Measurements from ENCODE around the gene DEDD. TPM values are rescaled to one million over a fixed set of nuclear protein-coding genes. Genes with fewer than 3 reads are reported as not detected.
A peak's percentile ranks its signal among the peaks of the same experiment; 100 is the strongest.
"Not testable (repeated sequence)": the region's sequence is repeated elsewhere in the genome, so short reads cannot be mapped to it uniquely, and the experiment has no call there.

DEDD gene
- total and polyA plus RNA-seq, 7 experiments from 2014 or later, result 34.0 to 48.7 (median 36.0) TPM

- Histone ChIP-seq H3K27me3 (ENCODE audit: control insufficient read depth in 2 of 2, insufficient read depth in 2 of 2, low read length in 2 of 2) (no peaks in the 10 kb centered on the region), H3K4me3 (ENCODE audit: low read length) (no peak overlapping the region), H3K36me3 (ENCODE audit: control insufficient read depth in 2 of 3, insufficient read depth in 3 of 3, low read length in 3 of 3) (peaks cover 4 to 66% (median 16%) of the 10 kb centered on the region in 3 experiments), H3K9me3 (ENCODE audit: control insufficient read depth in 2 of 3, low read length in 3 of 3) (no peaks in the 10 kb centered on the region), H3K4me1 (ENCODE audit: control insufficient read depth in 2 of 2, insufficient read depth in 2 of 2, low read length in 2 of 2) (peaks cover 22 to 28% of the 10 kb centered on the region in 2 donors), H3K27ac (ENCODE audit: low read depth, low read length) (no peak overlapping the region)
- intact Hi-C loops (cut with micrococcal nuclease), result no loop called here
- ATAC-seq (no peak), DNase-seq (no peak)
- no peaks in the 10 kb centered on the region for H3K27me3 Mint-ChIP-seq
- POLR2A ChIA-PET, result interaction anchor here (0.6 to 1.9 kb wide), 3 partner anchors 11 to 186 kb away, joined by 3 to 6 read pairs (median 5); partner anchors contain the start of gene DEDD
- H3K36me3 Mint-ChIP-seq, result peaks cover 15 to 36% (median 25%) of the 10 kb centered on the region in 5 donors
- CTCF ChIA-PET, result interaction anchor here (0.6 to 1.2 kb wide), 2 partner anchors 11 to 16 kb away, joined by 3 to 4 read pairs; partner anchors contain the start of gene DEDD
- no peak overlapping the region for H3K4me3 Mint-ChIP-seq
- peaks cover 25 to 56% (median 50%) of the 10 kb centered on the region in 7 donors for H3K4me1 Mint-ChIP-seq
- H3K27ac Mint-ChIP-seq, result peak overlapping the region in 2 of 9 donors; percentile 19 to 21
- no peaks in the 10 kb centered on the region for H3K9me3 Mint-ChIP-seq
Observed at GRCh38 chr1:161121834-161122233, 10.6 kb downstream of the DEDD start.

- H3K4me1 Mint-ChIP-seq, result peaks cover 27 to 58% (median 51%) of the 10 kb centered on the region in 7 donors
Observed at GRCh38 chr1:161121042-161121650, 11.3 kb downstream of the DEDD start.

DNA sequence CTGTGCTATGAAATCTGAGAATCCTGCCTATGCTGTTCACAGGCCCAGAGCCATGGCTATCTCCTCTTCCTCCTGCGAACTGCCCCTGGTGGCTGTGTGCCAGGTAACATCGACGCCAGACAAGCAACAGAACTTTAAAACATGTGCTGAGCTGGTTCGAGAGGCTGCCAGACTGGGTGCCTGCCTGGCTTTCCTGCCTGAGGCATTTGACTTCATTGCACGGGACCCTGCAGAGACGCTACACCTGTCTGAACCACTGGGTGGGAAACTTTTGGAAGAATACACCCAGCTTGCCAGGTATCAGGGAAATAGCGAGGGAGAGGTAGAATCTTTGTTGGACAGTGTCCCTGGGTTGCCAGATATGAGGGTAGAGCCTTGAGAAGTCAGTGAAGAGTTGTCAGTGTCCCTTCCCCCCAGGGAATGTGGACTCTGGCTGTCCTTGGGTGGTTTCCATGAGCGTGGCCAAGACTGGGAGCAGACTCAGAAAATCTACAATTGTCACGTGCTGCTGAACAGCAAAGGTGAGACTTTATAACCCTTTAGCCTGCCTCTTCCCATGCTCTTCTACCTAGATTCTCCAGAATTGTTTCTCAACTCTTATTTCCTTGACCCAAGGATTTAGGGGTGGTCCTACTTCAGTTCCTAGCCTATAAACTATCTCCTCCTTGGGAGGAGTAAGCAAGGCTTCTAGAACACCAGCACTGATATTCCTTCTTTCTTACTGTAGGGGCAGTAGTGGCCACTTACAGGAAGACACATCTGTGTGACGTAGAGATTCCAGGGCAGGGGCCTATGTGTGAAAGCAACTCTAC is 13.2 kb downstream of the DEDD start:
- H3K36me3 Mint-ChIP-seq, result peaks cover 10 to 31% (median 13%) of the 10 kb centered on the region in 5 donors
- no peaks in the 10 kb centered on the region for H3K27me3 Mint-ChIP-seq
- ChIA-PET CTCF (interaction anchor here (0.9 kb wide), 2 partner anchors 15 to 106 kb away, joined by 3 read pairs; partner anchors contain the start of gene TOMM40L), POLR2A (interaction anchor here (0.7 to 3.3 kb wide), 5 partner anchors 9 to 50 kb away, joined by 3 to 24 read pairs (median 15); partner anchors contain the start of genes ARHGAP30, PPOX and UFC1)
- peak overlapping the region; percentile 92 to 99 (median 95) for H3K4me3 Mint-ChIP-seq
- Histone ChIP-seq H3K27ac (ENCODE audit: low read depth, low read length) (peak overlapping the region; percentile 92), H3K36me3 (ENCODE audit: control insufficient read depth in 2 of 3, insufficient read depth in 3 of 3, low read length in 3 of 3) (peaks cover 4 to 48% (median 16%) of the 10 kb centered on the region in 3 experiments), H3K9me3 (ENCODE audit: control insufficient read depth in 2 of 3, low read length in 3 of 3) (no peaks in the 10 kb centered on the region), H3K4me1 (ENCODE audit: control insufficient read depth in 2 of 2, insufficient read depth in 2 of 2, low read length in 2 of 2) (peaks cover 31 to 35% of the 10 kb centered on the region in 2 donors), H3K27me3 (ENCODE audit: control insufficient read depth in 2 of 2, insufficient read depth in 2 of 2, low read length in 2 of 2) (no peaks in the 10 kb centered on the region), H3K4me3 (ENCODE audit: low read length) (no peak overlapping the region)
- H3K27ac Mint-ChIP-seq, result peak overlapping the region; percentile 57 to 99 (median 93)
- intact Hi-C loops (cut with micrococcal nuclease), result loop anchor here (1.0 to 5.0 kb wide), 6 partner anchors 20 to 776 kb away; partner anchors contain the start of genes COPA (in 1 of the 2), KLHDC9 (in 1 of the 2), LY9 (in 1 of the 2) and NCSTN (in 1 of the 2)
- H3K9me3 Mint-ChIP-seq, result no peaks in the 10 kb centered on the region
- peak; percentile 75 for ATAC-seq
- DNase-seq, result peak in 8 of 9 donors; percentile 54 to 83 (median 64)
- H3K4me1 Mint-ChIP-seq, result peaks cover 34 to 69% (median 64%) of the 10 kb centered on the region in 7 donors

More at GRCh38 chr1:161121042-161121650, 11.3 kb downstream of the DEDD start:
- DNase-seq, result no peak
- ChIA-PET POLR2A (interaction anchor here (0.8 to 1.9 kb wide), 2 partner anchors 11 to 23 kb away, joined by 3 to 6 read pairs; partner anchors contain the start of gene DEDD), CTCF (interaction anchor here (0.6 to 1.2 kb wide), 2 partner anchors 12 to 418 kb away, joined by 4 to 5 read pairs; partner anchors contain the start of gene DEDD)
- H3K4me3 ChIP-seq (ENCODE audit: low read length), result no peak overlapping the region
- H3K4me1 ChIP-seq (ENCODE audit: control insufficient read depth in 2 of 2, insufficient read depth in 2 of 2, low read length in 2 of 2), result peaks cover 27 to 35% of the 10 kb centered on the region in 2 donors
- peaks cover 4 to 61% (median 16%) of the 10 kb centered on the region in 3 experiments for H3K36me3 ChIP-seq (ENCODE audit: control insufficient read depth in 2 of 3, insufficient read depth in 3 of 3, low read length in 3 of 3)
- H3K27ac ChIP-seq (ENCODE audit: low read depth, low read length), result no peak overlapping the region
- Mint-ChIP-seq H3K27me3 (no peaks in the 10 kb centered on the region), H3K4me3 (no peak overlapping the region), H3K9me3 (no peaks in the 10 kb centered on the region), H3K36me3 (peaks cover 10 to 31% (median 20%) of the 10 kb centered on the region in 5 donors), H3K27ac (peak overlapping the region in 3 of 9 donors; percentile 64 to 84 (median 74))
- no peaks in the 10 kb centered on the region for H3K9me3 ChIP-seq (ENCODE audit: control insufficient read depth in 2 of 3, low read length in 3 of 3)
- H3K27me3 ChIP-seq (ENCODE audit: control insufficient read depth in 2 of 2, insufficient read depth in 2 of 2, low read length in 2 of 2), result no peaks in the 10 kb centered on the region
- intact Hi-C loops (cut with micrococcal nuclease), result no loop called here
- ATAC-seq, result no peak

- H3K4me3 ChIP-seq (ENCODE audit: low read length), result peak within 1 kb of the TSS; percentile 99
- intact Hi-C loops (cut with micrococcal nuclease), result loop anchor here (1.0 to 5.0 kb wide), 10 partner anchors 14 to 775 kb away; partner anchors contain the start of genes DEDD (in 2 of the 2), COPA (in 1 of the 2), KLHDC9 (in 1 of the 2) and LY9 (in 1 of the 2)
- peaks cover 5 to 24% (median 10%) of the 10 kb centered on the region in 5 donors for H3K36me3 Mint-ChIP-seq
- no peaks in the 10 kb centered on the region for H3K9me3 Mint-ChIP-seq
- peak within 1 kb of the TSS; percentile 92 to 99 (median 95) for H3K4me3 Mint-ChIP-seq
- CTCF ChIA-PET, result interaction anchor here (0.6 to 1.8 kb wide), 9 partner anchors 10 to 129 kb away, joined by 3 to 5 read pairs (median 3); partner anchors contain the start of genes DEDD and TOMM40L
- no peaks in the 10 kb centered on the region for H3K27me3 Mint-ChIP-seq
- peak; percentile 76 to 90 (median 85) for DNase-seq
- H3K36me3 ChIP-seq (ENCODE audit: control insufficient read depth in 2 of 3, insufficient read depth in 3 of 3, low read length in 3 of 3), result peaks cover 4 to 37% (median 16%) of the 10 kb centered on the region in 3 experiments
- no peaks in the 10 kb centered on the region for H3K27me3 ChIP-seq (ENCODE audit: control insufficient read depth in 2 of 2, insufficient read depth in 2 of 2, low read length in 2 of 2)
- POLR2A ChIA-PET, result interaction anchor here (0.5 to 3.3 kb wide), 19 partner anchors 10 to 329 kb away, joined by 3 to 24 read pairs (median 6); partner anchors contain the start of genes ARHGAP30, DEDD, F11R and KLHDC9
- peak within 1 kb of the TSS; percentile 57 to 99 (median 93) for H3K27ac Mint-ChIP-seq
- peaks cover 31 to 35% of the 10 kb centered on the region in 2 donors for H3K4me1 ChIP-seq (ENCODE audit: control insufficient read depth in 2 of 2, insufficient read depth in 2 of 2, low read length in 2 of 2)
- peak within 1 kb of the TSS; percentile 92 for H3K27ac ChIP-seq (ENCODE audit: low read depth, low read length)
- H3K9me3 ChIP-seq (ENCODE audit: control insufficient read depth in 2 of 3, low read length in 3 of 3), result no peaks in the 10 kb centered on the region
- peaks cover 44 to 82% (median 78%) of the 10 kb centered on the region in 7 donors for H3K4me1 Mint-ChIP-seq
- ATAC-seq, result peak; percentile 86
Observed at GRCh38 chr1:161117759-161118581, 14.5 kb downstream of the DEDD start, which contains the start of the genes NIT1 and PFDN2. Gene NIT1 (plus strand): TSS chr1:161118105. CDS start chr1:161118177, 72 bp downstream. Gene PFDN2 (minus strand): TSS chr1:161118037. CDS start chr1:161118026, 11 bp downstream.

GRCh38 chr1:161115961-161116360 is 16.5 kb downstream of the DEDD start:
- peak overlapping the region; percentile 69 to 99 (median 95) for H3K4me3 Mint-ChIP-seq
- H3K36me3 Mint-ChIP-seq, result peaks cover 0 to 13% (median 0%) of the 10 kb centered on the region in 5 donors
- CTCF ChIA-PET; H3K27me3 ChIP-seq (ENCODE audit: control insufficient read depth in 2 of 2, insufficient read depth in 2 of 2, low read length in 2 of 2); H3K27me3 Mint-ChIP-seq; H3K9me3 ChIP-seq (ENCODE audit: control insufficient read depth in 2 of 3, low read length in 3 of 3); H3K9me3 Mint-ChIP-seq; DNase-seq; H3K27ac ChIP-seq (ENCODE audit: low read depth, low read length); H3K4me3 ChIP-seq (ENCODE audit: low read length); ATAC-seq: not testable (repeated sequence)
- peak overlapping the region in 5 of 9 donors; percentile 10 to 76 (median 57) for H3K27ac Mint-ChIP-seq
- POLR2A ChIA-PET, result interaction anchor here (0.6 to 3.3 kb wide), 5 partner anchors 10 to 338 kb away, joined by 3 to 15 read pairs (median 3); partner anchors contain the start of genes TSTD1 and UFC1
- H3K4me1 ChIP-seq (ENCODE audit: control insufficient read depth in 2 of 2, insufficient read depth in 2 of 2, low read length in 2 of 2), result peaks cover 35 to 39% of the 10 kb centered on the region in 2 donors
- peaks cover 53 to 93% (median 78%) of the 10 kb centered on the region in 7 donors for H3K4me1 Mint-ChIP-seq
- intact Hi-C loops (cut with micrococcal nuclease), result loop anchor here in 1 of 2 donors (5.0 kb wide), 1 partner anchor 319 kb away; the partner anchor contains the start of gene LY9
- H3K36me3 ChIP-seq (ENCODE audit: control insufficient read depth in 2 of 3, insufficient read depth in 3 of 3, low read length in 3 of 3), result peaks cover 0 to 23% (median 8%) of the 10 kb centered on the region in 3 experiments

All from naive thymus-derived CD4-positive, alpha-beta T cell (primary cell).